Tibial nerve (tissue), 4 donors: ENCODE data around the gene EMC8. TPM values are rescaled to one million over a fixed set of nuclear protein-coding genes. Genes with fewer than 3 reads are reported as not detected.

ENCODE experiments used
- DNase-seq, 2 donors: peaks; one replicate each; pipeline ENCODE4 v3.0.0-alpha.2; 2019; ENCODE audit warnings: low spot score in 2 of 2
- H3K27ac ChIP-seq, 4 donors: fragments of 200-600 bp; sonication (generic) in 3 of 4; one replicate each; pipeline ENCODE4 v1.5.1; 2017 to 2019; ENCODE audit warnings: mild to moderate bottlenecking in 1 of 4
- H3K27me3 ChIP-seq, 2 donors: fragments of 200-600 bp; sonication (generic) in 1 of 2; one replicate each; pipeline versions ENCODE4 v1.5.1 to v1.6.0; 2017 to 2019
- H3K36me3 ChIP-seq, 3 donors: fragments of 200-600 bp; sonication (generic); one replicate each; pipeline ENCODE4 v1.5.1; 2018 to 2019
- H3K4me1 ChIP-seq, 4 donors: fragments of 200-600 bp; sonication (generic) in 3 of 4; one replicate each; pipeline ENCODE4 v1.5.1; 2017 to 2019
- H3K4me3 ChIP-seq, 4 donors: fragments of 200-600 bp; sonication (generic) in 3 of 4; one replicate each; pipeline ENCODE4 v1.5.1; 2017 to 2019; ENCODE audit warnings: mild to moderate bottlenecking in 1 of 4, moderate library complexity in 1 of 4
- H3K9me3 ChIP-seq, 4 donors: fragments of 200-600 bp; sonication (generic) in 3 of 4; one replicate each; pipeline ENCODE4 v1.5.1; 2017 to 2019
- CTCF ChIP-seq, 5 experiments: fragments of 200-600 bp in 3 of 5; fragments of 450-650 bp in 2 of 5; sonication (generic) in 3 of 5; IDR thresholded peaks; one replicate each; pipeline ENCODE4 v1.5.1; 2016 to 2019; ENCODE audit warnings: antibody characterized with exemption in 5 of 5, mild to moderate bottlenecking in 3 of 5, moderate library complexity in 2 of 5
- EP300 ChIP-seq, 2 donors: sonication (generic); formaldehyde crosslinking; IDR thresholded peaks; one replicate each; pipeline ENCODE4 v1.6.1; 2017; ENCODE audit warnings: antibody characterized with exemption in 2 of 2, mild to moderate bottlenecking in 1 of 2
- POLR2A ChIP-seq, 2 donors: fragments of 450-650 bp; IDR thresholded peaks; one replicate each; pipeline ENCODE4 v1.6.1; 2017; ENCODE audit warnings: antibody characterized with exemption in 2 of 2, mild to moderate bottlenecking in 2 of 2, moderate library complexity in 2 of 2
- WGBS, 2 donors: methylation state at CpG; one replicate each; pipeline ENCODE4 v1.1.5; 2018; 5-methylcytosine and 5-hydroxymethylcytosine counted together
- total RNA-seq, 4 donors: library from RNA; depleted of rRNA; stranded (reverse); fragments of >200 nt; gene quantifications; one replicate each; pipeline ENCODE4 v1.1.0, GENCODE V29; 2016

Gene EMC8
- total RNA-seq, 4 donors from 2014 or later: 31.8 to 46.2 (median 35.4) TPM

- peaks cover 0 to 39% (median 22%) of the 10 kb centered on the region in 4 donors for H3K4me1 ChIP-seq
Observed at GRCh38 chr16:85796152-85796551, 3.2 kb downstream of the EMC8 start.

GRCh38 chr16:85794696-85795095 lies 4.6 kb downstream of the EMC8 start:
- 84% methylated on average over 8 of the region's 8 CpGs for WGBS, 2 donors
- Histone ChIP-seq H3K4me1 (peaks cover 0 to 27% (median 11%) of the 10 kb centered on the region in 4 donors), H3K4me3 (no peak overlapping the region), H3K36me3 (peaks cover 0 to 54% (median 0%) of the 10 kb centered on the region in 3 donors), H3K27ac (no peak overlapping the region), H3K27me3 (no peaks in the 10 kb centered on the region), H3K9me3 (no peaks in the 10 kb centered on the region)
- TF ChIP-seq EP300 (IDR thresholded peaks at IDR 0.05) (no peak), CTCF (IDR thresholded peaks at IDR 0.05) (no peak), POLR2A (IDR thresholded peaks at IDR 0.05) (no peak)
- no peak for DNase-seq

More at GRCh38 chr16:85796152-85796551, 3.2 kb downstream of the EMC8 start:
- Histone ChIP-seq H3K4me3 (no peak overlapping the region), H3K27me3 (no peaks in the 10 kb centered on the region), H3K27ac (no peak overlapping the region), H3K36me3 (peaks cover 0 to 54% (median 0%) of the 10 kb centered on the region in 3 donors), H3K9me3 (no peaks in the 10 kb centered on the region)
- 88 to 91% methylated on average over 6 of the region's 6 CpGs for WGBS, 2 donors
- DNase-seq: no peak
- TF ChIP-seq EP300 (IDR thresholded peaks at IDR 0.05): no peak
- TF ChIP-seq CTCF (IDR thresholded peaks at IDR 0.05): no peak
- no peak for TF ChIP-seq POLR2A (IDR thresholded peaks at IDR 0.05)

GRCh38 chr16:85793662-85794298 lies 5.6 kb downstream of the EMC8 start:
- no peak overlapping the region for H3K27ac ChIP-seq
- H3K27me3 ChIP-seq: no peaks in the 10 kb centered on the region
- WGBS, 2 donors: 67 to 74% methylated on average over 5 of the region's 5 CpGs
- TF ChIP-seq CTCF (IDR thresholded peaks at IDR 0.05) (no peak), POLR2A (IDR thresholded peaks at IDR 0.05) (no peak), EP300 (IDR thresholded peaks at IDR 0.05) (no peak)
- H3K4me1 ChIP-seq: peaks cover 0 to 27% (median 11%) of the 10 kb centered on the region in 4 donors
- H3K4me3 ChIP-seq: no peak overlapping the region
- no peaks in the 10 kb centered on the region for H3K9me3 ChIP-seq
- no peak for DNase-seq
- H3K36me3 ChIP-seq: peaks cover 0 to 55% (median 0%) of the 10 kb centered on the region in 3 donors

- no peak for TF ChIP-seq CTCF (IDR thresholded peaks at IDR 0.05)
- TF ChIP-seq EP300 (IDR thresholded peaks at IDR 0.05): no peak
- no peak for TF ChIP-seq POLR2A (IDR thresholded peaks at IDR 0.05)
- Histone ChIP-seq H3K9me3 (no peaks in the 10 kb centered on the region), H3K36me3 (peaks cover 0 to 72% (median 9%) of the 10 kb centered on the region in 3 donors), H3K4me1 (no peaks in the 10 kb centered on the region), H3K27ac (no peak overlapping the region), H3K4me3 (no peak overlapping the region), H3K27me3 (no peaks in the 10 kb centered on the region)
- DNase-seq: no peak
- WGBS, 2 donors: 88 to 89% methylated on average over 6 of the region's 6 CpGs
Observed at GRCh38 chr16:85789773-85790172, 9.6 kb downstream of the EMC8 start.

- H3K27ac ChIP-seq: no peak overlapping the region
- peaks cover 0 to 70% (median 9%) of the 10 kb centered on the region in 3 donors for H3K36me3 ChIP-seq
- H3K27me3 ChIP-seq: no peaks in the 10 kb centered on the region
- 91 to 93% methylated on average over 11 of the region's 11 CpGs for WGBS, 2 donors
- no peaks in the 10 kb centered on the region for H3K9me3 ChIP-seq
- H3K4me3 ChIP-seq: no peak overlapping the region
- no peak for TF ChIP-seq EP300 (IDR thresholded peaks at IDR 0.05)
- TF ChIP-seq POLR2A (IDR thresholded peaks at IDR 0.05): no peak
- TF ChIP-seq CTCF (IDR thresholded peaks at IDR 0.05): no peak
- H3K4me1 ChIP-seq: no peaks in the 10 kb centered on the region
- DNase-seq: no peak
Observed at GRCh38 chr16:85788819-85789218, 10.5 kb downstream of the EMC8 start.
